ENCODE results near the gene LAMTOR2. TPM values are rescaled to one million over a fixed set of nuclear protein-coding genes. Genes with fewer than 3 reads are reported as not detected.
"Not testable (repeated sequence)": the region's sequence is repeated elsewhere in the genome, so short reads cannot be mapped to it uniquely, and the experiment has no call there.

Gene LAMTOR2
- total RNA-seq, 1 experiment from 2014 or later, result 49.4 TPM

DNA sequence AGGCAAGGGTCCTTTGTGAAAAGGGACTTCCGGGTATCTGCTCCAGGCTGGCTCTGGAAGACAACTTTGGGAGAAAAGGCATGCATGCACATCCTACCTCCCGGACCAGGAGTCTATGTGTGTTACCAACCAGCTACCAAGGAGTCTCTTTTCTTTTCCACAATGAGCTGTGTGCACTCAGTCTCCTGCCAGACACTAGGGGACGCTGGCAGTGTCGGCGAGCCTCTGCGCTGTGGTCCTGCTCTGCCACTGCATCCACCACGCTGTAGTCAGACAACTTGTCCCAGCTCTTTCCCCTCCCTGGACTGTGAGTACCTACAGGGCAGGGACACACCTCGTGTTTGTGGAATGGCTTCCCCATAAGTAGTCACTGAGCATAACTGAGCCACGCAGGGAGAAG, 28.7 kb upstream of the LAMTOR2 start:
- Mint-ChIP-seq H3K36me3 (ENCODE audit: insufficient read depth, unreplicated experiment) (no peaks in the 10 kb centered on the region), H3K4me3 (ENCODE audit: unreplicated experiment) (no peak overlapping the region), H3K27ac (ENCODE audit: unreplicated experiment) (no peak overlapping the region), H3K27me3 (ENCODE audit: insufficient read depth, unreplicated experiment) (no peaks in the 10 kb centered on the region), H3K9me3 (ENCODE audit: unreplicated experiment) (no peaks in the 10 kb centered on the region), H3K4me1 (ENCODE audit: low read depth, unreplicated experiment) (no peaks in the 10 kb centered on the region)
- H3K9me3 ChIP-seq, result no peaks in the 10 kb centered on the region
- peaks cover 13% of the 10 kb centered on the region; the same call in 1 of the 2 replicates for H3K4me1 ChIP-seq
- peak; percentile 62 to 64 for DNase-seq
- H3K27me3 ChIP-seq (replicated peaks; ENCODE audit: control insufficient read depth, insufficient read depth, low read length), result no peaks in the 10 kb centered on the region
- H3K4me3 ChIP-seq (ENCODE audit: low read depth, low read length), result no peak overlapping the region
- no TSS peak for BruUV-seq (replicated peaks)
- intact Hi-C loops (cut with micrococcal nuclease; ENCODE audit: unreplicated experiment), result no loop called here
- ChIA-PET POLR2A (no interaction called here), CTCF (interaction anchor here (0.6 to 1.0 kb wide), 3 partner anchors 27 to 50 kb away, joined by 3 to 5 read pairs (median 3); no protein-coding TSS in a partner anchor)
- TF ChIP-seq, protein P1, sequence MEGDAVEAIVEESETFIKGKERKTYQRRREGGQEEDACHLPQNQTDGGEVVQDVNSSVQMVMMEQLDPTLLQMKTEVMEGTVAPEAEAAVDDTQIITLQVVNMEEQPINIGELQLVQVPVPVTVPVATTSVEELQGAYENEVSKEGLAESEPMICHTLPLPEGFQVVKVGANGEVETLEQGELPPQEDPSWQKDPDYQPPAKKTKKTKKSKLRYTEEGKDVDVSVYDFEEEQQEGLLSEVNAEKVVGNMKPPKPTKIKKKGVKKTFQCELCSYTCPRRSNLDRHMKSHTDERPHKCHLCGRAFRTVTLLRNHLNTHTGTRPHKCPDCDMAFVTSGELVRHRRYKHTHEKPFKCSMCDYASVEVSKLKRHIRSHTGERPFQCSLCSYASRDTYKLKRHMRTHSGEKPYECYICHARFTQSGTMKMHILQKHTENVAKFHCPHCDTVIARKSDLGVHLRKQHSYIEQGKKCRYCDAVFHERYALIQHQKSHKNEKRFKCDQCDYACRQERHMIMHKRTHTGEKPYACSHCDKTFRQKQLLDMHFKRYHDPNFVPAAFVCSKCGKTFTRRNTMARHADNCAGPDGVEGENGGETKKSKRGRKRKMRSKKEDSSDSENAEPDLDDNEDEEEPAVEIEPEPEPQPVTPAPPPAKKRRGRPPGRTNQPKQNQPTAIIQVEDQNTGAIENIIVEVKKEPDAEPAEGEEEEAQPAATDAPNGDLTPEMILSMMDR (IDR thresholded peaks at IDR 0.05; ENCODE audit: insufficient read depth in 1 of 2, low read depth in 1 of 2, low read length in 1 of 2, severe bottlenecking in 1 of 2, unreplicated experiment in 1 of 2), result peak; percentile 34 to 65
- H3K36me3 ChIP-seq (ENCODE audit: control insufficient read depth, insufficient read depth, low read length), result no peaks in the 10 kb centered on the region

DNA sequence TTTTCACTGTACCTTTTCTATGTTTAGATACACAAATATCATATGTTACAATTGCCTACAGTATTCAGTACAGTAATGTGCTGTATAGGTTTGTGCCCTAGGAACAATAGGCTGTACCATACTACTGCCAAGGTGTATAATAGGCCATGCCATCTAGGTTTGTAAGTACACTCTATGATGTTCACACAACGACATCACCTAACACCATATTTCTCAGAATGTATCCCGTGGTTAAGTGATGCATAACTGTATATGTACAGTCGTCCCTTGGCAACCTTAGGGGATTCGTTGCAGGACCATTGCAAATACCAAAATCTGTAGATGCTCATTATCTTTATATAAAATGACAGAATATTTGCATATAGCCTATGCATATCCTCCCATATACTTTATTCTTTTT, 28.0 kb upstream of the LAMTOR2 start:
- no peak overlapping the region for H3K4me3 ChIP-seq (ENCODE audit: low read depth, low read length)
- no peaks in the 10 kb centered on the region for H3K9me3 Mint-ChIP-seq (ENCODE audit: unreplicated experiment)
- intact Hi-C loops (cut with micrococcal nuclease; ENCODE audit: unreplicated experiment), result no loop called here
- DNase-seq, result no peak
- no peaks in the 10 kb centered on the region for H3K36me3 ChIP-seq (ENCODE audit: control insufficient read depth, insufficient read depth, low read length)
- H3K9me3 ChIP-seq, result no peaks in the 10 kb centered on the region
- H3K27ac Mint-ChIP-seq (ENCODE audit: unreplicated experiment), result no peak overlapping the region
- H3K4me1 ChIP-seq, result peaks cover 13% of the 10 kb centered on the region; the same call in 1 of the 2 replicates
- no peaks in the 10 kb centered on the region for H3K4me1 Mint-ChIP-seq (ENCODE audit: low read depth, unreplicated experiment)
- no peaks in the 10 kb centered on the region for H3K27me3 ChIP-seq (replicated peaks; ENCODE audit: control insufficient read depth, insufficient read depth, low read length)
- ChIA-PET CTCF (no interaction called here), POLR2A (no interaction called here)
- H3K4me3 Mint-ChIP-seq (ENCODE audit: unreplicated experiment), result no peak overlapping the region
- H3K36me3 Mint-ChIP-seq (ENCODE audit: insufficient read depth, unreplicated experiment), result no peaks in the 10 kb centered on the region
- TF ChIP-seq, protein P1 (IDR thresholded peaks at IDR 0.05; ENCODE audit: insufficient read depth in 1 of 2, low read depth in 1 of 2, low read length in 1 of 2, severe bottlenecking in 1 of 2, unreplicated experiment in 1 of 2), result no peak
- no peaks in the 10 kb centered on the region for H3K27me3 Mint-ChIP-seq (ENCODE audit: insufficient read depth, unreplicated experiment)
- BruUV-seq (replicated peaks), result no TSS peak

- Histone ChIP-seq H3K9me3 (no peaks in the 10 kb centered on the region), H3K4me1 (no peaks in the 10 kb centered on the region), H3K27me3 (replicated peaks; ENCODE audit: control insufficient read depth, insufficient read depth, low read length) (no peaks in the 10 kb centered on the region), H3K36me3 (ENCODE audit: control insufficient read depth, insufficient read depth, low read length) (no peaks in the 10 kb centered on the region), H3K4me3 (ENCODE audit: low read depth, low read length) (no peak overlapping the region)
- Mint-ChIP-seq H3K27ac (ENCODE audit: unreplicated experiment) (no peak overlapping the region), H3K4me1 (ENCODE audit: low read depth, unreplicated experiment) (no peaks in the 10 kb centered on the region), H3K36me3 (ENCODE audit: insufficient read depth, unreplicated experiment) (peaks cover 17% of the 10 kb centered on the region), H3K9me3 (ENCODE audit: unreplicated experiment) (no peaks in the 10 kb centered on the region), H3K27me3 (ENCODE audit: insufficient read depth, unreplicated experiment) (no peaks in the 10 kb centered on the region), H3K4me3 (ENCODE audit: unreplicated experiment) (no peak overlapping the region)
- DNase-seq, result no peak
- intact Hi-C loops (cut with micrococcal nuclease; ENCODE audit: unreplicated experiment), result no loop called here
- ChIA-PET POLR2A (no interaction called here), CTCF (no interaction called here)
- no TSS peak for BruUV-seq (replicated peaks)
- TF ChIP-seq, protein P1 (IDR thresholded peaks at IDR 0.05; ENCODE audit: insufficient read depth in 1 of 2, low read depth in 1 of 2, low read length in 1 of 2, severe bottlenecking in 1 of 2, unreplicated experiment in 1 of 2), result no peak
These were observed 21.6 kb upstream of the LAMTOR2 start for GRCh38 chr1:156033011-156033410.

- H3K4me1 Mint-ChIP-seq (ENCODE audit: low read depth, unreplicated experiment); H3K27me3 Mint-ChIP-seq (ENCODE audit: insufficient read depth, unreplicated experiment); H3K27ac Mint-ChIP-seq (ENCODE audit: unreplicated experiment); DNase-seq; H3K4me3 ChIP-seq (ENCODE audit: low read depth, low read length); BruUV-seq (replicated peaks); intact Hi-C loops (cut with micrococcal nuclease; ENCODE audit: unreplicated experiment); POLR2A ChIA-PET; CTCF ChIA-PET; H3K4me3 Mint-ChIP-seq (ENCODE audit: unreplicated experiment); H3K4me1 ChIP-seq; H3K27me3 ChIP-seq (replicated peaks; ENCODE audit: control insufficient read depth, insufficient read depth, low read length); H3K9me3 Mint-ChIP-seq (ENCODE audit: unreplicated experiment); H3K36me3 ChIP-seq (ENCODE audit: control insufficient read depth, insufficient read depth, low read length); H3K9me3 ChIP-seq: not testable (repeated sequence)
- peaks cover 31% of the 10 kb centered on the region for H3K36me3 Mint-ChIP-seq (ENCODE audit: insufficient read depth, unreplicated experiment)
These were observed 19.6 kb upstream of the LAMTOR2 start for GRCh38 chr1:156034991-156035390.

Measured in Caco-2 (cell line).